ENCODE measurements around the gene CUX1. TPM values are rescaled to one million over a fixed set of nuclear protein-coding genes. Genes with fewer than 3 reads are reported as not detected.

The CUX1 gene
- total RNA-seq, 4 donors from 2014 or later: 93.8 to 156 (median 112) TPM

DNA sequence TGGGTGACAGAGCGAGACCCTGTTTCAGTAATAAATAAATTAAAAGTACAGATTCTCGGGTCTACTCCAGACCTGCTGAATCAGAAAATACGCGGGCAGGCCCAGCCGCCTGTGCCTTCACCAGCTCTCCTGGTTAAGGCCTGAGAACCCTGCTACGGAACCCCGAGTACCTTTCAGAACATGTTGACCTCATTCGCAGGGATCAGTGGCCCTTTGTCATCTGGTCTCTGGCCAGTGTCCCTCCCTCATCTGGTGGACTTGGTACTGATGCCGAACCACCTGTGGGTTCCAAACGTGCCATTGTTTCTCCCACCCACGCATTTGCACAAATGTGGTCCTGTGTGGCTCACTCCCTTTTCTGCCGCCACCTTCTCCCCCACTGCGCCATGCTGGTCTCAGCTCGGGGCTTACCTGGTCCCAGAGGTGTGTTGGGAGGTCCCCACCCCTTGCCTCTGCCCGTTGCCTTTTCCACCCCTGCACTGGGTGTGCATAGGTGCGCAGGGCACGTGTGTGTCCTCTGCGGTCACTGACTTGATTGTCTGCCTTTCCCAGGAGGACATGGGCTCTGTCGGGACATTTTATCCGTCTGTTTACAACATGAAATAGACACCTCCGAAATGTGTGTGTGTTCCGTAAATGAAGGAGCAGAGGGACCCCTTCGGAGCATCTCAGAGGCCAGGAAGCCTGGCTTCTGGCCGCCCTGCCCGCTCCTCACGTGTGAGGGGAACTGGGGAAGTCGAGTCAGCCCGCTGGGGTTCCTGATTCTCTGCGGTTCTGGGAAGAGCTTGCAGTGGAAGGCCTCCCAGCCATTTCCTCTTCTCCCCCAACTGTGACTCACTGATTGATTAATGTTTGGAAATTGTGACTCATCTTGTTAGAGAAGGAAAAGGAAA, 135.2 kb downstream of the CUX1 start:
- DNase-seq: no peak
- H3K4me3 ChIP-seq (replicated peaks in 1 of 3): no peak overlapping the region
- intact Hi-C loops (cut with DNase I): no loop called here

DNA sequence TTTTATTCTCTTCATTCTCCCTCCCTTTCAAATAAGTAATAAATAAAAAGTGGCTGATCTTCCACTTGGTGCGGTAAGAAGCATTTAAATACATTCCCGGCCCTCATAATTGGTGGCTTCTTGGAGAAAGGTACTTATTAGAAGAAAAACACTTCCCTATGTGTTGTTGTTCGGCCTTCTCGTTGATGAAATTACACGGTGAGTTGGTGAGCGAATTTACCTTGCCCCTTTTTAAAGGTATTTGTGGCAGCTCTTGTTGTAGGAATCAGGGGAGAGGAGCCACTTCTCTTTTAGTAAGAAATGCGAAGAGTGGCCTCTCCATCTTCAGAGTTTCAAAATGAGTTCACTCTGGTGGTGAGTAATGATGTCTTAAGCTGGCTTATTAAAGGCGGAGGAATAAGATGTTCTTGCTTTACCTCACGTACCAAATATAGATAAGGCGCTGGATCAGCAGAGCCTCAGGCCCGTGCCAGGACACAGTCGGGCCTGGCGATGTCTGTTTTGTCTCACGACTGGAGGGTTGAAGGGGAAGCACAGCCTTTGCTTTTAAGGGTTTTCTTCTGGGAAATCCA, 135.9 kb downstream of the CUX1 start:
- Histone ChIP-seq H3K9me3 (no peaks in the 10 kb centered on the region), H3K4me1 (peaks cover 0 to 16% of the 10 kb centered on the region in 2 donors), H3K27me3 (no peaks in the 10 kb centered on the region), H3K36me3 (no peaks in the 10 kb centered on the region), H3K4me3 (replicated peaks in 1 of 3) (no peak overlapping the region), H3K27ac (peak overlapping the region in 2 of 3 donors; percentile 13 to 18)
- 69 to 73% methylated on average over 14 of the region's 14 CpGs for WGBS, 2 donors
- no peak for DNase-seq
- intact Hi-C loops (cut with DNase I): no loop called here
- no peak for TF ChIP-seq CTCF (IDR thresholded peaks at IDR 0.05)
- no peak for TF ChIP-seq POLR2A (IDR thresholded peaks at IDR 0.05)

More for the DNA sequence above, 135.2 kb downstream of the CUX1 start:
- Histone ChIP-seq H3K27ac (peak overlapping the region in 2 of 3 donors; percentile 13 to 15), H3K27me3 (no peaks in the 10 kb centered on the region), H3K36me3 (no peaks in the 10 kb centered on the region), H3K9me3 (no peaks in the 10 kb centered on the region), H3K4me1 (peaks cover 0 to 23% of the 10 kb centered on the region in 2 donors)
- WGBS, 2 donors: 87 to 89% methylated on average over 29 of the region's 29 CpGs
- TF ChIP-seq CTCF (IDR thresholded peaks at IDR 0.05) (no peak), POLR2A (IDR thresholded peaks at IDR 0.05) (no peak)

DNA sequence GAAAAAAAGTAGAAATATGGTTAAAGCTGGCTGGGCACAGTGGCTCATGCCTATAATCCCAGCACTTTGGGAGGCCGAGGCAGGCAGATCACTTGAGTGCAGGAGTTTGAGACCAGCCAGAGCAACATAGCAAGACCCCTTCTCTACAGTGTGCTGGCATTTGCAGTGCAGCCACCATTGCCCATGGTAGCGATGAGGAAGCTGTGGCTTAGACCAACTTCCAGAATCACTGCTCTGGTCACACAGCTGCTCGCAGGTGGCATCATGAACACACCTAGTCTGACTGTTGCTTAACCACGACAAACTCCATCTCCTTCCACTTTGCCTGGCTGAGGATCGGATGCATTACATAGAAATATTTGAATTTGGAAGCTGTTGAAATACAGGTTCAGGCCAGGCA, 137.1 kb downstream of the CUX1 start:
- Histone ChIP-seq H3K9me3 (no peaks in the 10 kb centered on the region), H3K4me1 (peaks cover 0 to 13% of the 10 kb centered on the region in 2 donors), H3K27me3 (no peaks in the 10 kb centered on the region), H3K27ac (no peak overlapping the region), H3K4me3 (replicated peaks in 1 of 3) (no peak overlapping the region), H3K36me3 (no peaks in the 10 kb centered on the region)
- WGBS, 2 donors: 98% methylated on average over 5 of the region's 5 CpGs
- DNase-seq: no peak
- intact Hi-C loops (cut with DNase I): no loop called here
- TF ChIP-seq POLR2A (IDR thresholded peaks at IDR 0.05) (no peak), CTCF (IDR thresholded peaks at IDR 0.05) (no peak)

- Histone ChIP-seq H3K36me3 (no peaks in the 10 kb centered on the region), H3K9me3 (no peaks in the 10 kb centered on the region), H3K27ac (no peak overlapping the region), H3K27me3 (no peaks in the 10 kb centered on the region), H3K4me1 (peaks cover 0 to 9% of the 10 kb centered on the region in 2 donors), H3K4me3 (replicated peaks in 1 of 3) (no peak overlapping the region)
- intact Hi-C loops (cut with DNase I): no loop called here
- 87 to 89% methylated on average over 12 of the region's 12 CpGs for WGBS, 2 donors
- no peak for TF ChIP-seq CTCF (IDR thresholded peaks at IDR 0.05)
- TF ChIP-seq POLR2A (IDR thresholded peaks at IDR 0.05): no peak
- DNase-seq: no peak
Measured at GRCh38 chr7:101956130-101956529, 138.7 kb downstream of the CUX1 start.
